GM18873 (cell line): ENCODE measurements around the gene TYW1.
"Not testable (repeated sequence)": the region's sequence is repeated elsewhere in the genome, so short reads cannot be mapped to it uniquely, and the experiment has no call there.

Experiments
- ATAC-seq: cut with Tn5 transposase; IDR thresholded peaks from one replicate; pipeline ENCODE4 v1.9.1; 2021; ENCODE audit warnings: mild to moderate bottlenecking, moderate library complexity, moderate number of reproducible peaks; ENCODE audit not compliant: unreplicated experiment, low FRiP score

TYW1 gene

GRCh38 chr7:67042781-67043558 is 46.3 kb downstream of the TYW1 start:
- not testable (repeated sequence) for ATAC-seq

- ATAC-seq, result not testable (repeated sequence)
Measured at GRCh38 chr7:67043559-67043930, 46.9 kb downstream of the TYW1 start.

- ATAC-seq, result no peak
Measured at GRCh38 chr7:67045496-67045995, 48.9 kb downstream of the TYW1 start.

GRCh38 chr7:67046819-67047218 is 50.2 kb downstream of the TYW1 start:
- not testable (repeated sequence) for ATAC-seq

GRCh38 chr7:67049908-67050307 is 53.3 kb downstream of the TYW1 start:
- not testable (repeated sequence) for ATAC-seq

- ATAC-seq, result not testable (repeated sequence)
Measured at GRCh38 chr7:67052161-67052560, 55.5 kb downstream of the TYW1 start.

- ATAC-seq, result no peak
Measured at GRCh38 chr7:67056683-67057082, 60.0 kb downstream of the TYW1 start.

GRCh38 chr7:67061321-67061720 is 64.7 kb downstream of the TYW1 start:
- not testable (repeated sequence) for ATAC-seq

- ATAC-seq, result not testable (repeated sequence)
Measured at GRCh38 chr7:67062802-67063201, 66.2 kb downstream of the TYW1 start.

- ATAC-seq, result not testable (repeated sequence)
Measured at GRCh38 chr7:67066950-67067622, 70.5 kb downstream of the TYW1 start.

GRCh38 chr7:67076120-67076519 is 79.5 kb downstream of the TYW1 start:
- ATAC-seq, result not testable (repeated sequence)

- ATAC-seq, result not testable (repeated sequence)
Measured at GRCh38 chr7:67082880-67083279, 86.2 kb downstream of the TYW1 start.

- ATAC-seq, result not testable (repeated sequence)
Measured at GRCh38 chr7:67089261-67089660, 92.6 kb downstream of the TYW1 start.

GRCh38 chr7:67091053-67091452 is 94.4 kb downstream of the TYW1 start:
- not testable (repeated sequence) for ATAC-seq

- not testable (repeated sequence) for ATAC-seq
Measured at GRCh38 chr7:67098031-67098430, 101.4 kb downstream of the TYW1 start.

GRCh38 chr7:67099406-67099805 is 102.8 kb downstream of the TYW1 start:
- ATAC-seq, result not testable (repeated sequence)

GRCh38 chr7:67100038-67100437 is 103.4 kb downstream of the TYW1 start:
- ATAC-seq, result not testable (repeated sequence)

GRCh38 chr7:67100956-67101361 is 104.3 kb downstream of the TYW1 start:
- ATAC-seq, result no peak

GRCh38 chr7:67104937-67105336 is 108.3 kb downstream of the TYW1 start:
- not testable (repeated sequence) for ATAC-seq

- no peak for ATAC-seq
Measured at GRCh38 chr7:67105377-67105776, 108.7 kb downstream of the TYW1 start.

- ATAC-seq, result not testable (repeated sequence)
Measured at GRCh38 chr7:67106255-67106654, 109.6 kb downstream of the TYW1 start.
